HepG2 (cell line): ENCODE measurements around the gene GIPC3. TPM values are rescaled to one million over a fixed set of nuclear protein-coding genes. Genes with fewer than 3 reads are reported as not detected.

Source experiments
- ATF7 ChIP-seq, 2 experiments: fragments of 450-650 bp in 1 of 2; sonication (generic) in 1 of 2; formaldehyde crosslinking in 1 of 2; IDR thresholded peaks; 2 replicates each; pipeline versions ENCODE4 v1.4.0 to v1.6.1; 2016 to 2020; ENCODE audit warnings: antibody characterized with exemption in 1 of 2, mild to moderate bottlenecking in 1 of 2, missing genetic modification reagents in 1 of 2
- CENPBD1 ChIP-seq: sonication (generic); formaldehyde crosslinking; IDR thresholded peaks from 2 replicates; pipeline ENCODE4 v1.8.0; 2022; ENCODE audit warnings: missing genetic modification reagents, low read depth, mild to moderate bottlenecking, borderline replicate concordance
- DR1 ChIP-seq: sonication (generic); formaldehyde crosslinking; IDR thresholded peaks from 2 replicates; pipeline ENCODE4 v1.8.0; 2021; ENCODE audit warnings: mild to moderate bottlenecking, missing genetic modification reagents, inconsistent platforms
- ELK4 ChIP-seq: sonication (generic); formaldehyde crosslinking; IDR thresholded peaks from 2 replicates; pipeline ENCODE4 v1.9.0; 2021; ENCODE audit warnings: missing genetic modification reagents, borderline replicate concordance
- GLI4 ChIP-seq: sonication (generic); formaldehyde crosslinking; IDR thresholded peaks from 2 replicates; pipeline ENCODE4 v1.5.1; 2020; ENCODE audit warnings: missing genetic modification reagents, mild to moderate bottlenecking, moderate library complexity, borderline replicate concordance
- GRHL1 ChIP-seq: sonication (generic); formaldehyde crosslinking; conservative IDR thresholded peaks from 2 replicates; pipeline ENCODE4 v1.8.0; 2022; ENCODE audit warnings: missing genetic modification reagents
- RNF2 ChIP-seq: fragments of 450-650 bp; conservative IDR thresholded peaks from 2 replicates; pipeline ENCODE4 v1.6.1; 2016; ENCODE audit warnings: low read depth
- SP2 ChIP-seq: sonication (generic); formaldehyde crosslinking; IDR thresholded peaks from 2 replicates; pipeline ENCODE4 v1.5.1; 2020; ENCODE audit warnings: mild to moderate bottlenecking, missing genetic modification reagents
- SPEN ChIP-seq: sonication (generic); formaldehyde crosslinking; IDR thresholded peaks from 2 replicates; pipeline ENCODE4 v1.5.1; 2020; ENCODE audit warnings: low read depth, mild to moderate bottlenecking, missing genetic modification reagents
- YY1 ChIP-seq: IDR thresholded peaks from 2 replicates; pipeline ENCODE4 v1.6.1; 2011; ENCODE audit warnings: low read length, low read depth, moderate library complexity, mild to moderate bottlenecking; ENCODE audit not compliant: insufficient read depth, insufficient replicate concordance
- ZHX2 ChIP-seq, 2 experiments: sonication (generic) in 1 of 2; formaldehyde crosslinking in 1 of 2; IDR thresholded peaks; 2 replicates each; pipeline versions ENCODE4 v1.6.1 to v1.9.0; 2014 to 2022; ENCODE audit warnings: antibody characterized with exemption in 1 of 2, borderline replicate concordance in 1 of 2, inconsistent platforms in 1 of 2, low read depth in 1 of 2, missing genetic modification reagents in 1 of 2
- ZNF251 ChIP-seq: sonication (generic); formaldehyde crosslinking; IDR thresholded peaks from 2 replicates; pipeline ENCODE4 v1.9.0; 2021; ENCODE audit warnings: mild to moderate bottlenecking, missing genetic modification reagents
- ZNF496 ChIP-seq: sonication (generic); formaldehyde crosslinking; IDR thresholded peaks from 2 replicates; pipeline ENCODE4 v1.8.1; 2023; ENCODE audit warnings: mild to moderate bottlenecking, moderate library complexity, missing genetic modification reagents; ENCODE audit not compliant: insufficient replicate concordance
- ZNF570 ChIP-seq: sonication (generic); formaldehyde crosslinking; IDR thresholded peaks from 2 replicates; pipeline ENCODE4 v1.4.0; 2020; ENCODE audit warnings: mild to moderate bottlenecking, missing genetic modification reagents, borderline replicate concordance
- ZNF598 ChIP-seq: sonication (generic); formaldehyde crosslinking; IDR thresholded peaks from 2 replicates; pipeline ENCODE4 v1.5.1; 2020; ENCODE audit warnings: mild to moderate bottlenecking, missing genetic modification reagents, borderline replicate concordance
- ZNF775 ChIP-seq: sonication (generic); formaldehyde crosslinking; IDR thresholded peaks from 2 replicates; pipeline ENCODE4 v1.4.0; 2020; ENCODE audit warnings: missing genetic modification reagents, mild to moderate bottlenecking, moderate library complexity, borderline replicate concordance
- ZNF883 ChIP-seq: sonication (generic); formaldehyde crosslinking; IDR thresholded peaks from 2 replicates; pipeline ENCODE4 v1.5.1; 2020; ENCODE audit warnings: mild to moderate bottlenecking, missing genetic modification reagents; ENCODE audit errors: not compliant biosample characterization
- polyA plus RNA-seq, 8 experiments: library from polyadenylated mRNA; depleted of rRNA in 3 of 8; stranded (reverse) in 7 of 8; unstranded in 1 of 8; fragments of >200 nt; fragmentation: Illumina TruSeq in 4 of 8; extraction: Trizol in 4 of 8; gene quantifications; 2 replicates each; pipeline versions ENCODE4 v1.2.1 to v1.2.3, GENCODE V29; 2011 to 2016; ENCODE audit warnings: low read depth in 4 of 8, missing spikeins in 1 of 8, mixed read lengths in 1 of 8; ENCODE audit not compliant: insufficient read depth in 1 of 8
- total RNA-seq, 5 experiments: library from RNA; depleted of rRNA; stranded (reverse); fragments of >200 nt; fragmentation: Illumina TruSeq; extraction: Trizol; gene quantifications; 2 replicates each; pipeline ENCODE4 v1.2.3, GENCODE V29; 2016; ENCODE audit warnings: low read depth in 1 of 5

The GIPC3 gene
- total and polyA plus RNA-seq, 2 of the 13 experiments (the other 11 are each of a cell fraction or from before 2014, with no cell fraction given): 0.05 TPM; not detected in 1

- TF ChIP-seq CENPBD1 (no peak), SPEN (CRISPR knock-in tag) (peak; percentile 98), ZNF496 (CRISPR knock-in tag) (no peak), ELK4 (CRISPR knock-in tag) (no peak), YY1 (peak; percentile 48), ZNF570 (CRISPR knock-in tag) (no peak), ZNF775 (CRISPR knock-in tag) (no peak), GLI4 (CRISPR knock-in tag) (no peak), ZNF251 (CRISPR knock-in tag) (no peak), GRHL1 (no peak), DR1 (peak; percentile 81; the same call in 1 of the 2 replicates), ZHX2 (IDR thresholded peaks at IDR 0.05; ENCODE audit: low read depth) (0 out of 2 replicates have a peak, but pooled peaks have one; percentile 71), ZHX2 (CRISPR knock-in tag; IDR thresholded peaks at IDR 0.05; ENCODE audit: borderline replicate concordance) (0 out of 2 replicates have a peak, but pooled peaks have one; percentile 40), ZNF598 (CRISPR knock-in tag) (0 out of 2 replicates have a peak, but pooled peaks have one; percentile 38), SP2 (CRISPR knock-in tag) (peak; percentile 75), ZNF883 (no peak), RNF2 (0 out of 2 replicates have a peak, but pooled peaks have one; percentile 42), ATF7 (IDR thresholded peaks at IDR 0.05) (no peak), ATF7 (CRISPR knock-in tag; IDR thresholded peaks at IDR 0.05) (no peak)
These were observed 41.4 kb downstream of the GIPC3 start, which contains the start of gene CACTIN (continued) for GRCh38 chr19:3626473-3627350.
